Measurements from ENCODE around the gene YEATS2.

GRCh38 chr3:183692436-183692835 lies 5.2 kb upstream of the YEATS2 start:
- TF ChIP-seq POLR2A (IDR thresholded peaks at IDR 0.05; ENCODE audit: low read length): no peak
- no peak for TF ChIP-seq NPAS2 (CRISPR knock-in tag; IDR thresholded peaks at IDR 0.05; ENCODE audit: borderline replicate concordance)
- no peak for TF ChIP-seq EP300 (IDR thresholded peaks at IDR 0.05)
- TF ChIP-seq CEBPB (IDR thresholded peaks at IDR 0.05): no peak
- no peak for TF ChIP-seq RFX5 (IDR thresholded peaks at IDR 0.05)
- TF ChIP-seq, protein P1, sequence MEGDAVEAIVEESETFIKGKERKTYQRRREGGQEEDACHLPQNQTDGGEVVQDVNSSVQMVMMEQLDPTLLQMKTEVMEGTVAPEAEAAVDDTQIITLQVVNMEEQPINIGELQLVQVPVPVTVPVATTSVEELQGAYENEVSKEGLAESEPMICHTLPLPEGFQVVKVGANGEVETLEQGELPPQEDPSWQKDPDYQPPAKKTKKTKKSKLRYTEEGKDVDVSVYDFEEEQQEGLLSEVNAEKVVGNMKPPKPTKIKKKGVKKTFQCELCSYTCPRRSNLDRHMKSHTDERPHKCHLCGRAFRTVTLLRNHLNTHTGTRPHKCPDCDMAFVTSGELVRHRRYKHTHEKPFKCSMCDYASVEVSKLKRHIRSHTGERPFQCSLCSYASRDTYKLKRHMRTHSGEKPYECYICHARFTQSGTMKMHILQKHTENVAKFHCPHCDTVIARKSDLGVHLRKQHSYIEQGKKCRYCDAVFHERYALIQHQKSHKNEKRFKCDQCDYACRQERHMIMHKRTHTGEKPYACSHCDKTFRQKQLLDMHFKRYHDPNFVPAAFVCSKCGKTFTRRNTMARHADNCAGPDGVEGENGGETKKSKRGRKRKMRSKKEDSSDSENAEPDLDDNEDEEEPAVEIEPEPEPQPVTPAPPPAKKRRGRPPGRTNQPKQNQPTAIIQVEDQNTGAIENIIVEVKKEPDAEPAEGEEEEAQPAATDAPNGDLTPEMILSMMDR (IDR thresholded peaks at IDR 0.05): no peak
- TF ChIP-seq, protein P2, sequence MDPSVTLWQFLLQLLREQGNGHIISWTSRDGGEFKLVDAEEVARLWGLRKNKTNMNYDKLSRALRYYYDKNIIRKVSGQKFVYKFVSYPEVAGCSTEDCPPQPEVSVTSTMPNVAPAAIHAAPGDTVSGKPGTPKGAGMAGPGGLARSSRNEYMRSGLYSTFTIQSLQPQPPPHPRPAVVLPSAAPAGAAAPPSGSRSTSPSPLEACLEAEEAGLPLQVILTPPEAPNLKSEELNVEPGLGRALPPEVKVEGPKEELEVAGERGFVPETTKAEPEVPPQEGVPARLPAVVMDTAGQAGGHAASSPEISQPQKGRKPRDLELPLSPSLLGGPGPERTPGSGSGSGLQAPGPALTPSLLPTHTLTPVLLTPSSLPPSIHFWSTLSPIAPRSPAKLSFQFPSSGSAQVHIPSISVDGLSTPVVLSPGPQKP (IDR thresholded peaks at IDR 0.05; ENCODE audit: low read depth, low read length): no peak
- no peak for TF ChIP-seq CHD2 (IDR thresholded peaks at IDR 0.05; ENCODE audit: low read length, partially characterized antibody)
- TF ChIP-seq RNF2 (IDR thresholded peaks at IDR 0.05; ENCODE audit: borderline replicate concordance, low read depth): no peak
- TF ChIP-seq RAD21 (conservative IDR thresholded peaks at IDR 0.05 in 1 of 2, IDR thresholded peaks at IDR 0.05 in 1 of 2): no peak
- no peak for TF ChIP-seq KDM1A (IDR thresholded peaks at IDR 0.05; ENCODE audit: low read depth)
- no peak for TF ChIP-seq PHF8 (IDR thresholded peaks at IDR 0.05; ENCODE audit: borderline replicate concordance, low read depth)
- TF ChIP-seq JUN (IDR thresholded peaks at IDR 0.05): no peak
